ENCODE data around the gene CDH4. TPM values are rescaled to one million over a fixed set of nuclear protein-coding genes. Genes with fewer than 3 reads are reported as not detected.

The CDH4 gene
- total RNA-seq, 1 experiment from 2014 or later, result not detected

GRCh38 chr20:61630391-61630650 is 378.3 kb downstream of the CDH4 start:
- BruUV-seq (replicated peaks), result no TSS peak
- in situ Hi-C loops (cut with HindIII; ENCODE audit: low pct_unique_long_range_greater_than_20kb, low sequenced_read_pairs), result no loop called here
- Histone ChIP-seq H3K4me1 (ENCODE audit: control insufficient read depth, insufficient read depth, low read length) (no peaks in the 10 kb centered on the region), H3K9me3 (ENCODE audit: control insufficient read depth, insufficient read depth, low read depth, low read length) (no peaks in the 10 kb centered on the region), H3K27ac (ENCODE audit: low read length) (no peak overlapping the region), H3K4me3 (ENCODE audit: low read depth in 2 of 2, low read length in 2 of 2) (no peak overlapping the region), H3K27me3 (ENCODE audit: control insufficient read depth, insufficient read depth, low read length) (peaks cover 5% of the 10 kb centered on the region), H3K36me3 (ENCODE audit: control insufficient read depth, insufficient read depth, low read length) (no peaks in the 10 kb centered on the region)
- TF ChIP-seq SIN3A (IDR thresholded peaks at IDR 0.05; ENCODE audit: borderline replicate concordance, insufficient read depth, low read depth, low read length), result no peak
- TF ChIP-seq, protein P1, sequence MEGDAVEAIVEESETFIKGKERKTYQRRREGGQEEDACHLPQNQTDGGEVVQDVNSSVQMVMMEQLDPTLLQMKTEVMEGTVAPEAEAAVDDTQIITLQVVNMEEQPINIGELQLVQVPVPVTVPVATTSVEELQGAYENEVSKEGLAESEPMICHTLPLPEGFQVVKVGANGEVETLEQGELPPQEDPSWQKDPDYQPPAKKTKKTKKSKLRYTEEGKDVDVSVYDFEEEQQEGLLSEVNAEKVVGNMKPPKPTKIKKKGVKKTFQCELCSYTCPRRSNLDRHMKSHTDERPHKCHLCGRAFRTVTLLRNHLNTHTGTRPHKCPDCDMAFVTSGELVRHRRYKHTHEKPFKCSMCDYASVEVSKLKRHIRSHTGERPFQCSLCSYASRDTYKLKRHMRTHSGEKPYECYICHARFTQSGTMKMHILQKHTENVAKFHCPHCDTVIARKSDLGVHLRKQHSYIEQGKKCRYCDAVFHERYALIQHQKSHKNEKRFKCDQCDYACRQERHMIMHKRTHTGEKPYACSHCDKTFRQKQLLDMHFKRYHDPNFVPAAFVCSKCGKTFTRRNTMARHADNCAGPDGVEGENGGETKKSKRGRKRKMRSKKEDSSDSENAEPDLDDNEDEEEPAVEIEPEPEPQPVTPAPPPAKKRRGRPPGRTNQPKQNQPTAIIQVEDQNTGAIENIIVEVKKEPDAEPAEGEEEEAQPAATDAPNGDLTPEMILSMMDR (IDR thresholded peaks at IDR 0.05), result no peak
- TF ChIP-seq TCF7L2 (IDR thresholded peaks at IDR 0.05; ENCODE audit: low read depth, low read length), result no peak
- no peak for TF ChIP-seq POLR2AphosphoS5 (IDR thresholded peaks at IDR 0.05; ENCODE audit: low read depth, low read length)
- no peak for TF ChIP-seq REST (IDR thresholded peaks at IDR 0.05; ENCODE audit: insufficient read depth in 1 of 2, low read depth in 2 of 2, low read length in 1 of 2)
- ATAC-seq (peak; percentile 17; the same call in 1 of the 2 replicates), DNase-seq (ENCODE audit: low read depth, low spot score) (no peak)
- ChIA-PET POLR2A (no interaction called here), CTCF (no interaction called here)
- intact Hi-C loops (cut with micrococcal nuclease; ENCODE audit: unreplicated experiment), result no loop called here

DNA sequence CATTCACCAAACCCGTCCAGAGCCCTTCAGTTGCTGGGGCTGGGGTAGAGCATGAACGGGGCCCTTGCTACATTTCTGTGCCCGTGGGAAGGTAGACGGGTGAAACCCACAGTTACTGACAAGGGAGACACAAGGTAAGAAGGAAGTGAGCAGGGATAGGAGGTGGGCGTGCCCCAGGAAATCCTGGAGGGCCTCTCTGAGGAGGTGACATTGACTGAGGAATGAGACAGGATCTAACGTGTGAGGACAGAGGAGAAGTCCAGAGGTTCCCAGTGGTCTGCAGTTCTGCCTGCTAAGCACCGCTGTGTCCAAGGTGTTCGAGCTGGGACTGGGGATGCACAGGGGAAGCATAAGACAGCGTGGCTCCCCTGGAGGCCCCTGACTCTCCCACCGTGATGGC is 378.8 kb downstream of the CDH4 start:
- Histone ChIP-seq H3K27ac (ENCODE audit: low read length) (no peak overlapping the region), H3K4me1 (ENCODE audit: control insufficient read depth, insufficient read depth, low read length) (no peaks in the 10 kb centered on the region), H3K36me3 (ENCODE audit: control insufficient read depth, insufficient read depth, low read length) (no peaks in the 10 kb centered on the region), H3K27me3 (ENCODE audit: control insufficient read depth, insufficient read depth, low read length) (peaks cover 2% of the 10 kb centered on the region; the same call in 1 of the 2 replicates), H3K4me3 (ENCODE audit: low read depth in 2 of 2, low read length in 2 of 2) (no peak overlapping the region), H3K9me3 (ENCODE audit: control insufficient read depth, insufficient read depth, low read depth, low read length) (no peaks in the 10 kb centered on the region)
- TF ChIP-seq POLR2AphosphoS5 (IDR thresholded peaks at IDR 0.05; ENCODE audit: low read depth, low read length), result no peak
- no peak for TF ChIP-seq SIN3A (IDR thresholded peaks at IDR 0.05; ENCODE audit: borderline replicate concordance, insufficient read depth, low read depth, low read length)
- TF ChIP-seq, protein P1 (IDR thresholded peaks at IDR 0.05), result no peak
- TF ChIP-seq REST (IDR thresholded peaks at IDR 0.05; ENCODE audit: insufficient read depth in 1 of 2, low read depth in 2 of 2, low read length in 1 of 2), result no peak
- TF ChIP-seq TCF7L2 (IDR thresholded peaks at IDR 0.05; ENCODE audit: low read depth, low read length), result no peak
- ATAC-seq (no peak), DNase-seq (ENCODE audit: low read depth, low spot score) (no peak)
- BruUV-seq (replicated peaks), result no TSS peak
- CTCF ChIA-PET, result no interaction called here
- in situ Hi-C loops (cut with HindIII; ENCODE audit: low pct_unique_long_range_greater_than_20kb, low sequenced_read_pairs), result no loop called here
- intact Hi-C loops (cut with micrococcal nuclease; ENCODE audit: unreplicated experiment), result no loop called here
- POLR2A ChIA-PET, result no interaction called here
